ENCODE results near the gene NEK9. TPM values are rescaled to one million over a fixed set of nuclear protein-coding genes. Genes with fewer than 3 reads are reported as not detected.

Gene NEK9
- total RNA-seq: 100 to 1,000 TPM in 1 of 5 donors, 10 to 100 TPM in 4; 17.1 to 225 (median 49.1) TPM
- 10 to 100 TPM; 12.5 to 26.4 (median 13.1) TPM for polyA plus RNA-seq
- long read RNA-seq, donor 1, full-length matches to known transcripts: 1 of 1 reads
- long read RNA-seq, donor 1, partial matches to known transcripts: 0 of 1 reads
- long read RNA-seq, donor 1, other reads (novel, unspliced or antisense): 0 of 1 reads
- long read RNA-seq, donor 2, full-length matches to known transcripts: 3 of 16 reads
- long read RNA-seq, donor 2, partial matches to known transcripts: 13 of 16 reads
- long read RNA-seq, donor 2, other reads (novel, unspliced or antisense): 0 of 16 reads
- long read RNA-seq, donor 3, partial matches to known transcripts: 0 of 1 reads
- long read RNA-seq, donor 3, other reads (novel, unspliced or antisense): 0 of 1 reads
- long read RNA-seq, donor 4: 0 reads
- long read RNA-seq, donor 5, full-length matches to known transcripts: 2 of 2 reads
- long read RNA-seq, donor 5, partial matches to known transcripts: 0 of 2 reads
- long read RNA-seq, donor 5, other reads (novel, unspliced or antisense): 0 of 2 reads
- long read RNA-seq, donor 6, full-length matches to known transcripts: 3 of 39 reads
- long read RNA-seq, donor 6, partial matches to known transcripts: 36 of 39 reads
- long read RNA-seq, donor 6, other reads (novel, unspliced or antisense): 0 of 39 reads
- long read RNA-seq, donor 7, partial matches to known transcripts: 7 of 9 reads
- long read RNA-seq, donor 7, other reads (novel, unspliced or antisense): 0 of 9 reads
- long read RNA-seq, donor 8, partial matches to known transcripts: 20 of 20 reads
- long read RNA-seq, donor 8, other reads (novel, unspliced or antisense): 0 of 20 reads
- long read RNA-seq, donor 9, partial matches to known transcripts: 0 of 2 reads
- long read RNA-seq, donor 9, other reads (novel, unspliced or antisense): 0 of 2 reads
- long read RNA-seq, donor 10, full-length matches to known transcripts: 2 of 2 reads
- long read RNA-seq, donor 10, partial matches to known transcripts: 0 of 2 reads
- long read RNA-seq, donor 10, other reads (novel, unspliced or antisense): 0 of 2 reads

DNA sequence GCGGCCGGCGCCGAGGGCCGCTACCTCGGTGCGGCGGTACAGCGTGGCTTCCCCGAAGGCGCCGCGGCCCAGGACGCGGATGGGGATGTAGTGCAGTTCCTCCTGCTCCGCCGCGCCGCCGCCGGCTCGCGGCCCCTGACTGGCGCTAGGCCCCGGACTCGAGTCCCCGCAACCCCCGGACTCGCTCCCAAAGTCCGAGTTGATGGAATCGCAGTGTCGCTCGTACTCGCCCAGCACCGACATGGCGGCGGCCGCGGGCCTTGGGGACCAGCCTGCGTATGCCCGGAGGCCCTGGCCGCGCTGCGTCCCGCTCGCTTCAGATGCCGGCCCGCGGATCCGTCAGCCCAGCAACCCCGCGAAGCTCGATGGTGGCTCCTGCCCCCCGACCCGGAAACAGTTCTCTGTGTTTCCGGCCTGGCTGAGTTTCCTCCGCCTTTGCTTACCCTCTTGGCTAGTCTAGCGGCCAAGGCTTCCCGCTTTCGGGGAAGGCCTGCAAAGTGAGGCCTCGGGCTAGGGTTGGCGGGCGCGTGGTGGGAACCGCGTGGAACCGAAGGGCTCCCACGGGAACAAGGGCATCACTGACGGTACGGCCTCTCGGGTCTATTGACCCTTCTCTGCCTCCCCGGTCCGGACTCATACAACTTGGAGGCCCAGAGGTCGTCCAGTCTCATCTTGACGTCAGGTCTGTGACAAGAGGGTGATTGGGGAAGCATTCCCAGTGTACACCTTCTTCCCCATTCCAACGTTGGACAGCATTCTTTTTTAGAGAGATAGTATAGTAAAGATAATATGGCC is at the start of gene NEK9:
NEK9 (minus strand) TSS at position 370 of the 795 bp plus-strand sequence; CDS start at position 243, 127 bp downstream.
- TF ChIP-seq POLR2AphosphoS5 (IDR thresholded peaks at IDR 0.05) (peak; percentile 61 to 93 (median 81)), EP300 (IDR thresholded peaks at IDR 0.05) (no peak)
- Histone ChIP-seq H3K27ac (peak within 1 kb of the TSS; percentile 94 to 98 (median 95)), H3K9me3 (no peaks in the 10 kb centered on the region), H3K36me3 (peaks cover 0 to 19% (median 11%) of the 10 kb centered on the region in 4 donors), H3K4me1 (peaks cover 26 to 48% (median 39%) of the 10 kb centered on the region in 4 donors), H3K4me3 (peak within 1 kb of the TSS; percentile 74 to 81 (median 76)), H3K27me3 (no peaks in the 10 kb centered on the region)
- intact Hi-C loops (cut with DNase I; ENCODE audit: low total_unique reads): loop anchor here (10.0 kb wide), 1 partner anchor 358 kb away; no protein-coding TSS in a partner anchor
- peak; percentile 91 to 97 for DNase-seq
- WGBS, 5 donors: 0 to 1% (median 0%) methylated on average over 33 to 76 of the region's 76 CpGs

GRCh38 chr14:75176142-75176820 is 49.4 kb upstream of the NEK9 start, which contains the start of gene TMED10:
Gene TMED10 (minus strand): TSS chr14:75176612. CDS start chr14:75176579, 33 bp downstream.
- H3K27ac ChIP-seq: peak within 1 kb of the TSS; percentile 89 to 100 (median 99)
- H3K27me3 ChIP-seq: no peaks in the 10 kb centered on the region
- WGBS, 5 donors: 0 to 1% (median 0%) methylated on average over 27 to 49 of the region's 49 CpGs
- peak; percentile 89 to 96 for DNase-seq
- TF ChIP-seq POLR2AphosphoS5 (IDR thresholded peaks at IDR 0.05): peak; percentile 42 to 89 (median 74)
- TF ChIP-seq EP300 (IDR thresholded peaks at IDR 0.05): no peak
- TF ChIP-seq POLR2A (IDR thresholded peaks at IDR 0.05): peak in 1 of 4 donors; percentile 58
- no peak for TF ChIP-seq CTCF (IDR thresholded peaks at IDR 0.05)
- peaks cover 16 to 50% (median 35%) of the 10 kb centered on the region in 4 donors for H3K4me1 ChIP-seq
- no peaks in the 10 kb centered on the region for H3K36me3 ChIP-seq
- no peaks in the 10 kb centered on the region for H3K9me3 ChIP-seq
- intact Hi-C loops (cut with DNase I; ENCODE audit: low total_unique reads): no loop called here
- peak within 1 kb of the TSS; percentile 88 to 98 (median 94) for H3K4me3 ChIP-seq

GRCh38 chr14:75175677-75176141 is 48.9 kb upstream of the NEK9 start:
- Histone ChIP-seq H3K27me3 (no peaks in the 10 kb centered on the region), H3K9me3 (no peaks in the 10 kb centered on the region), H3K27ac (peak overlapping the region; percentile 89 to 100 (median 99)), H3K4me1 (peaks cover 16 to 56% (median 37%) of the 10 kb centered on the region in 4 donors), H3K4me3 (peak overlapping the region; percentile 88 to 98 (median 94)), H3K36me3 (no peaks in the 10 kb centered on the region)
- 3 to 6% (median 3%) methylated on average over 10 of the region's 10 CpGs for WGBS, 5 donors
- intact Hi-C loops (cut with DNase I; ENCODE audit: low total_unique reads): no loop called here
- TF ChIP-seq EP300 (IDR thresholded peaks at IDR 0.05): no peak
- no peak for TF ChIP-seq POLR2AphosphoS5 (IDR thresholded peaks at IDR 0.05)
- TF ChIP-seq CTCF (IDR thresholded peaks at IDR 0.05): no peak
- no peak for TF ChIP-seq POLR2A (IDR thresholded peaks at IDR 0.05)
- DNase-seq: no peak
